NCI-H345 treated with DMSO at 0.1 percent for 48 hours (cell line): ENCODE data around the gene TNK2.
A peak's percentile ranks its signal among the peaks of the same experiment; 100 is the strongest.
"Not testable (repeated sequence)": the region's sequence is repeated elsewhere in the genome, so short reads cannot be mapped to it uniquely, and the experiment has no call there.

Source experiments
- DNase-seq: peaks from one replicate; lab custom pipeline; 2025; ENCODE audit not compliant: unreplicated experiment; lab: John Stamatoyannopoulos, UW

The TNK2 gene

DNA sequence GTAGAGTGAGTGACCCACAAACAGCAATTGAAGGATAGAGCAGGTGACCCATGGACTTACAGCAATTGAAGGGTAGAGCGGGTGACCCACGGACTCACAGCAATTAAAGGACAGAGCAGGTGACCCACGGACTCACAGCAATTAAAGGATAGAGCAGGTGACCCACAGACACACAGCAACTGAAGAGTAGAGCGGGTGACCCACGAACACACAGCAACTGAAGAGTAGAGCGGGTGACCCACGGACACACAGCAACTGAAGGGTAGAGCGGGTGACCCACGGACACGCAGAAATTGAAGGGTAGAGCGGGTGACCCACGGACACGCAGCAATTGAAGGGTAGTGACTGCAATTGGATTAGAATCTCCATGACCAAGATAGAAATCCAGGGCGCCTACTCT, 9.8 kb upstream of the TNK2 start:
- DNase-seq, result no peak

DNA sequence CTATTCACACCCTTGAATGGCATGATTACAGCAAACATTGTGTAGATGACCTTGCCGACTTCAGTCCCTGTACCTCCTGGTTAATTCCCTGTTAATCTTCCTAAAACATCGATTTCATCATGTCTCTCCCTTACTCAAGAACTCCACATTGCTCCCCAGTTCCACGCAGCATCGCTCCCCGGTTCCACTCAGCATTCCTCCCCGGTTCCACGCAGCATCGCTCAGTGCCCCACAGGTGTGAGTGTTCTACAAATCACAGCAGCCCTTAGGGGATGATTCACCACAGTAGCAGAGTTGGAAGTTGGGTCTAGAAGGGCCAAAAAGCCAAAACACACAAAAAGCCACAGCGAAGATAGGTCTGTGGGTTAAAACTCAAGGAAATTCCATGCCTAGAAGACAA, 8.6 kb upstream of the TNK2 start:
- DNase-seq, result no peak

DNA sequence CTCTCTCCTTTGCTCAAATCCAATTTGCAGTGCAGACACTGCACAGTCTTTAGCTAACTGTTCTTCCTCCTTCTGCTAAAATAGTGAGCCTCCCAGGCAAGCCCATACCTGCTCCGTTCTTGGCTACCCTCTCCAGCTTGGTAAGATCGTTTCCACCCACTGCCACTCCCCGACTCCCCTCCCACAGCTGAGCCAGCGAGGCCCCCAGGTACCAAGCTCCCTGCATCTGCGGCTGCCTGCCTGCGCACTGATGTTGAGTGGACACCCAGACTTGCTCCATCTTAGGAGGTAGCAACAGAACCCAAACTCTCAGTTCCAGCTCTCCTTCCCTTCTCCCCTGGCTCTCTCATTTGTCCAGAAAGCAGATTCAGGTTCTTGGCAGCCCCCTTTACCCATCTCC, 7.9 kb upstream of the TNK2 start:
- no peak for DNase-seq

DNA sequence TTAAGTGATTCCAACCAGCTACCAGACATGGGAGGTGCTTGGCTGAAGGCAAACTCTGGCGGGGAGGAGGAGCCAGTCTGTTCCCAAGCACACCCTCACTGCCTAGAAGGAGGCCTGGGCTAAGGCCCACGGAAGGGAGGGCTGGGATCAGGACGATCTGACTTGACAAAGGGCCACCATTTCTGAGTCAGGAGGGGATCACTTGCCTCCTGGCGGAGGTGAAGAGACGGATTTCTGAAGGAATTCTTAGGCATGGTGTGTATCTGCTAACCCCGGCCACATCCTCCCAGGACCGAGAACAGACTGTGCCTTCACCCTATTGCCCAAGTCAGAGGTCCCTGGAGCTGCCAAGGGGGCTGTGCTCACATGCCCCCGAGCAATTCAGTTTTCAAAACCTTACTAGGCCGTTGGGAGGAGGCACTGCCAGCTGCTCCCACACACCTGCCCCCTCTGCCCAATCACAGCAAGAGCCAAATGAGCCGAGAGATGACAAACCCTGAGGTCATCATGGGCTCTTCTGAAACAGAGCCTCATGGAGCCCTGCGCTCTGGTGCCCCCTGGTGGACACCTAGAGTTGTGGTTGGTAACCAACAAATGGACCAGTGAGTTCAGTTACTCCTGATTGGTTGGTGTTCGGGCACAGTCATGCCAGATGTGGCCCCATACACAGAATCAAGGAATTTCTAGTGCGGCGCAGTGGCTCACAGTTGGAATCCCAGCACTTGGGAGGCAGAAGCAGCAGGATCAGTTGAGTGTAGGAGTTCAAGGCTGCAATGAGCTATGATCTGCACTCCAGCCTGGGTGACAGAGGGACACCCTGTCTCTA, 6.5 kb upstream of the TNK2 start:
- no peak for DNase-seq

DNA sequence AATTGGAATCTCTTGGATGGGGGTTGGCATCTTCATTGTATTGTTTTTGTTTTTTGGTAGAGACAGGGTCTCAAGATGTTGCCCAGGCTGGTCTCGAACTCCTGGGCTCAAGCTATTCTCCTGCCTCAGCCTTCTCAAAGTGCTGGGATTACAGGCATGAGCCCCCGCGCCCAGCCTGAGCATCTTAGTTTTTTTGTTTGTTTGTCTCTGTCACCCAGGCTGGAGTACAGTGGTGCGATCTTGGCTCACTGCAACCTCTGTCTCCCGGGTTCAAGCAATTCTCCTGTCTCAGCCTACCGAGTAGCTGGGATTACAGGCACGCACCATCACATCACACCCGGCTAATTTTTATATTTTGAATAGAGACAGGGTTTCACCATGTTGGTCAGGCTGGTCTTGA, 5.8 kb upstream of the TNK2 start:
- not testable (repeated sequence) for DNase-seq

- DNase-seq, result no peak
Observed at GRCh38 chr3:195913382-195913781, 5.0 kb upstream of the TNK2 start.

GRCh38 chr3:195911946-195912270, 3.6 kb upstream of the TNK2 start:
- DNase-seq, result no peak

DNA sequence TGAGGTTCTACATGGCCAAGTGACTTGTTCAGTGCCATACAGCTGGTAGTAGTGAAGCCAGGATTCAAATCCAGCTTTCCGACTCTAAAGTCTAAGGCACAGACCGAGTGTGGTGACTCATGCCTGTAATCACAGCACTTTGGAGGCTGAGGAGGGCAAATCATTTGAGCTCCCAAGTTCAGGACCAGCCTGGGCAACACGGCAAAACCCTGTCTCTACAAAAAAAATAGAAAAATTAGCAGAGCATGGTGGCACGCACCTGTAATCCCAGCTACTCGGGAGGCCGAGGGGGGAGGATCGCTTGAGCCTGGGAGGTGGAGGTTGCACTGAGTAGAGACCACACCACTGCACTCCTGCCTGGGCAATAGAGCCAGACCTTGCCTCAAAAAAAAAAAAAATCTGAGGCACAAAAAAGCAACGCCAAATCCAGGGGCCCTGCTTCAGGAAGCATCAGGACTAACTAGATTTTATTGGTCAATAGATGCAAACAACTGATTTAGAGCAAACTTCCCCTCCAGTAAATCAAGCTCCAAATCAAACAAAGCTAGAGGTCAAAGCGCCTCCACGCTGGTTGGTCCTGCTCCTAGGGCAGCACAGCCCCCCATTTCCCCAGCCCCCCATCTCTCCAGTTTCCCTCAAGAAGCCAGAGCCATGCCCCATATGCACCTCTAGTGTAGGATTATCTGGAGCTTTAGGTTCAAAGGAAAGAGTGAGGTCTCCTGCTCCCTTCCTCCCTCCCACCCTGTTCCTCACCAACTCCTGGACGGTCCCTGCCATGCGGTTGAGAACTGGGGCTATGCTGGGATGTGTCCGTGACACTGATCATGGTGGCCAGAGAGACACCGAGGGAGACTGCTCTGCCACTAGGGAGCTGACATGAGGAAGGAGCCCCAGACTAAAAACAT, 2.9 kb upstream of the TNK2 start:
- no peak for DNase-seq

DNA sequence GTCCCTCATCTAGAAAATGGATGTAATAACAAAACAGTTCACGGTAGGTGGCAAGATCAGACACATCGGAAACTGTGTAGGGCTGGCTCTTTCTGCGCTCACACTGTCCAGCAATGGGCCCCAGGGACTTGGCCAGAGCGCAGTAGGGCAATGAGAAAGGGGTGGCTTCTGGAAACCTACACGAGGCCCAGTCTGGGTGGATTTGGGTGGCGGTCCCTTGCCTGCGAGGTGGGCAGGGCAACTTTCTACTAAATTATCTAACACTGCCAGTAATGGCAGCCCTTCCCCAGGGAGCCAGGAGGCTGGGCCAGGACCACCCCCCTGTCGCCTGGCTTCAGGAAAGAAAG, 2.1 kb upstream of the TNK2 start:
- DNase-seq, result no peak

GRCh38 chr3:195909644-195910498, 1.5 kb upstream of the TNK2 start:
- peak; percentile 49 for DNase-seq

GRCh38 chr3:195908694-195909581, 587 bp upstream of the TNK2 start:
- DNase-seq, result no peak

DNA sequence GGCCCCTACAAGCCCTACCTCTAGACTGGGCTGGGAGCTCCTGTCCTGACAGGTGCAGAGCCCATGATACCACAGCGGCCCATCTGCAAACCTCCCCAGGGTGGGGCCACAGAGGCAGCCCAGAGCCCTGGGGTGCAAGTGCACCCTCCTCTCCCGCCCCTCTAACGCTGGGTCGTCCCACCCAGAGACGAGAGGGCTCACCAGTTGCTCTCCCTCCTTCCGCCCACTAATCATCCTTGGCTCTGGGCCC, 742 bp downstream of the TNK2 start:
- no peak for DNase-seq

DNA sequence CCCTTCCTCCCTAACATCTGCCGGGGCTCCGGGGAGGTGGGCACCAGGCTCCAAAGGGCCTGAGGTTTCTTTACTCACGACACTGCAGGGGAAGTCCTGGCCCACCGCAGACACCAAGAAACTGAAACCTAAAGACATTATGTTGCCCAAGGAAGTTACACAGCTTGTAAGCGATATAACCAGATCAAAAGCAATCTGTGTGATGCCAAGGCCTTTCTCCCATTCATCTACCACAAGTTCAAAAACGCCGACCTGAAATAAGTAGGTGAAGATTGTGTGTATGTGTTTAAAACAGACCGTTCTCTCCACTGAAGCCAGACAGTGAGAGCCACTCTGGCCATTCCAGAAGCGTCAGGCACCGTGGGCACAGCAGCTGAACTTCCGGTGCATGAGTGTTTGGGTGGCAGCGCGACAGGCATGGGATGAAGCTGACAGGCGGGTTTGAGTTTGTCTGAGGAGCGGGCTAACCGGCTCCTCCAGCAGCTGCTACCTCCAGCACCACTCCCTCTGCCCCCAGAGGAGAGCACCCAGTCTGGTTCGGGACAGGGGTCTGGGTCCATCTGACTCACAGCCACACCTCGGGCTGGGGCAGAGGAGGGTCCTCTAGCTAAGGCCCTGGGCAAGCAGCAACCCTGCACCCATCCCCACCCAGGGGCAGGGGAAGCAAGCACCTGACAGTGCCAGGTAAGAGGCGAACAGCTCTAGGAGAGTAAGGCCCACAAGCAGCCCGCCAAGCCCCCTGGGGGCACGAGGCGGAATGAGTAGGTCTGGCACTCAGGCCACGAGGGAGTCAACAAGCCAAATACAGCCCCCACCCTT, 1.3 kb downstream of the TNK2 start:
- DNase-seq, result peak; percentile 49

GRCh38 chr3:195905970-195906864, 2.1 kb downstream of the TNK2 start:
- no peak for DNase-seq

GRCh38 chr3:195904368-195904767, 4.0 kb downstream of the TNK2 start:
- no peak for DNase-seq

- no peak for DNase-seq
Observed at GRCh38 chr3:195903950-195904290, 4.4 kb downstream of the TNK2 start.

GRCh38 chr3:195902634-195903033, 5.7 kb downstream of the TNK2 start:
- not testable (repeated sequence) for DNase-seq

DNA sequence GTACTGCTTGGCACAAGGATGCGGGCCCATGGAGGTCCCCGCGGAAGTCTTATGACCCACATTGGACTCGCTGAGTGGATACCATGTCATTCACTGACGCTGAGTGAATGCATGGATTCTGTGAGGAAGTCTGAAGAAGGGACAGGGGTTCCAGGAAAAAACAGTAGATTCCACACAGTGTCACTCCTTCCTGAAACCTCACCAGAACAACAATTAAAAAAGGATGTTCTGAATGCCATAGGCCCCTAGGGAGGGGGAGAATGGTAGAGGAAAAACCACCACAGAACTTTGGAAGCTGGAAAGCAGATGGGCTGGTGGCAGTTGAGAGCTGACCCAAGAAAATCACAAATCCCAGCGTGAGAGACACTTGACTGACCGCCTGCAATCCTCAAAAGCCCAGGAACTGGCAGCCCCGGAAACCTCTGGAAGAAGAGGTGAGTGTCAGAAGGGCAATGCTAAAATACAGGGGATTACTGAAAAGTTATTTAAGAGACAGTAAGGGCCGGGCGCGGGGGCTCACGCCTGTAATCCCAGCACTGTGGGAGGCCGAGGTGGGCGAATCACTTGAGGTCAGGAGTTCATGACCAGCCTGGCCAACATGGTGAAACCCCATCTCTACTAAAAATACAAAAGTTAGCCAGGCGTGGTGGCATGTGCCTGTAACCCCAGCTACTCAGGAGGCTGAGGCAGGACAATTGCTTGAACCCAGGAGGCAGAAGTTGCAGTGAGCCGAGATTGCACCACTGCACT, 6.3 kb downstream of the TNK2 start:
- DNase-seq, result not testable (repeated sequence)
